Measurements from ENCODE around the gene HMCN2. TPM values are rescaled to one million over a fixed set of nuclear protein-coding genes. Genes with fewer than 3 reads are reported as not detected.

Gene HMCN2
- total and polyA plus RNA-seq, 2 donors (not counting 3 experiments of a cell fraction or from before 2014, with no cell fraction given): 0.04 to 0.24 TPM

GRCh38 chr9:130443456-130443801 lies 177.9 kb downstream of the HMCN2 start:
- intact Hi-C loops (cut with micrococcal nuclease): no loop called here
- FAIRE-seq: no peak
- no peaks in the 10 kb centered on the region for H3K9me1 ChIP-seq (replicated peaks; ENCODE audit: control insufficient read depth, extremely low read depth, insufficient read depth, low read length)
- H3K4me3 ChIP-seq (replicated peaks in 1 of 3; ENCODE audit: insufficient read depth in 1 of 3, low read depth in 1 of 3, low read length in 3 of 3): no peak overlapping the region
- H3K9me3 ChIP-seq (replicated peaks; ENCODE audit: control insufficient read depth, insufficient read depth, low read length): no peaks in the 10 kb centered on the region
- no peaks in the 10 kb centered on the region for H4K20me1 ChIP-seq (replicated peaks; ENCODE audit: control insufficient read depth, extremely low read depth, insufficient read depth, low read length)
- BruUV-seq (replicated peaks): no TSS peak
- peaks cover 0 to 4% of the 10 kb centered on the region in 2 experiments for H3K27me3 ChIP-seq (ENCODE audit: control insufficient read depth in 2 of 2, insufficient read depth in 2 of 2, low read length in 2 of 2)
- dilution Hi-C loops (cut with MboI; ENCODE audit: extremely low pct_ligation_motif_present, low sequenced_read_pairs): no loop called here
- CTCF ChIA-PET: no interaction called here
- no peak overlapping the region for H3K27ac ChIP-seq (ENCODE audit: insufficient read depth, low read depth, low read length)
- POLR2A ChIA-PET: interaction anchor here (0.8 to 1.0 kb wide), 2 partner anchors 10 to 81 kb away, joined by 3 to 6 read pairs; no protein-coding TSS in a partner anchor
- no peak overlapping the region for H3K9ac ChIP-seq (replicated peaks; ENCODE audit: extremely low read depth, insufficient read depth, low read length)
- H3K4me1 ChIP-seq (ENCODE audit: control insufficient read depth, extremely low read depth, insufficient read depth, low read length): peaks cover 7% of the 10 kb centered on the region
- no peaks in the 10 kb centered on the region for H3K79me2 ChIP-seq (ENCODE audit: control insufficient read depth, insufficient read depth, low read length)
- no peak overlapping the region for H3K4me2 ChIP-seq (ENCODE audit: insufficient read depth, low read length)
- no peaks in the 10 kb centered on the region for H3K36me3 ChIP-seq (ENCODE audit: control insufficient read depth in 2 of 2, extremely low read depth in 1 of 2, insufficient read depth in 2 of 2, low read length in 2 of 2)
- H2AFZ ChIP-seq (ENCODE audit: low read depth, low read length): no peak overlapping the region
- DNase-seq (ENCODE audit: low read depth, low spot score): no peak
- TF ChIP-seq FOS (IDR thresholded peaks at IDR 0.05; ENCODE audit: borderline replicate concordance, insufficient read depth, low read length) (no peak), MAX (IDR thresholded peaks at IDR 0.05; ENCODE audit: insufficient read depth, insufficient read length) (no peak), EZH2 (IDR thresholded peaks at IDR 0.05; ENCODE audit: borderline replicate concordance, low read depth, low read length, severe bottlenecking) (no peak), JUN (IDR thresholded peaks at IDR 0.05; ENCODE audit: borderline replicate concordance, insufficient read depth, insufficient read length, low read depth) (no peak), CTCF (IDR thresholded peaks at IDR 0.05; ENCODE audit: extremely low read depth in 1 of 2, insufficient read depth in 1 of 2, low read depth in 1 of 2, low read length in 2 of 2) (no peak), GATA2 (IDR thresholded peaks at IDR 0.05; ENCODE audit: insufficient read depth, insufficient read length, low read depth, low read length) (no peak), POLR2AphosphoS5 (IDR thresholded peaks at IDR 0.05; ENCODE audit: insufficient read depth, low read depth, low read length) (no peak), POLR2A (IDR thresholded peaks at IDR 0.05; ENCODE audit: low read depth, low read length) (no peak), MYC (IDR thresholded peaks at IDR 0.05; ENCODE audit: low read depth, low read length) (no peak)
